ENCODE measurements around the gene ESR2. TPM values are rescaled to one million over a fixed set of nuclear protein-coding genes. Genes with fewer than 3 reads are reported as not detected.

Gene ESR2
- total RNA-seq, 3 donors from 2014 or later, result 0.98 to 2.2 (median 1.5) TPM

DNA sequence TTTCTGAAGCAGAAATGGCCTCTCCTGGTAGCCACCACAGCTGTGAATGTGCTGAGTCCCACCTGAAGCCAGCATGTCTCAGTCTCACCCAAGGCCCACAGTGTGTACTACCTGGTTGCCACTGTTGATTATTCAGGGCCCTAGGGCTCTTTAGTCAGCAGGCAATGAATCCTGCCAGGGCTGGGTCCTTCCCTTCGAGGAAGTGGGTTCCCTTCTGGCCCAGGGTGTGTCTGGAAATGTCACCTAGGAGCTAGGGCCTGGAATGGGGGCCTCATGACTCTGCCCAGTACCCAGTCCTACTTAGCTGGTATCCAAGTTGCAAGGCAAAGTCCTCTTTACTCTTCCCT lies 234.0 kb downstream of the ESR2 start:
- Histone ChIP-seq H3K4me1 (no peaks in the 10 kb centered on the region), H3K36me3 (no peaks in the 10 kb centered on the region), H3K27me3 (no peaks in the 10 kb centered on the region), H3K27ac (no peak overlapping the region), H3K4me3 (no peak overlapping the region), H3K9me3 (no peaks in the 10 kb centered on the region)
- intact Hi-C loops (cut with DNase I; ENCODE audit: low total_unique reads), result no loop called here
- no peak for DNase-seq (ENCODE audit: low spot score in 2 of 2)
- TF ChIP-seq POLR2AphosphoS5 (IDR thresholded peaks at IDR 0.05) (no peak), POLR2A (IDR thresholded peaks at IDR 0.05) (no peak)
- TF ChIP-seq, protein P1, sequence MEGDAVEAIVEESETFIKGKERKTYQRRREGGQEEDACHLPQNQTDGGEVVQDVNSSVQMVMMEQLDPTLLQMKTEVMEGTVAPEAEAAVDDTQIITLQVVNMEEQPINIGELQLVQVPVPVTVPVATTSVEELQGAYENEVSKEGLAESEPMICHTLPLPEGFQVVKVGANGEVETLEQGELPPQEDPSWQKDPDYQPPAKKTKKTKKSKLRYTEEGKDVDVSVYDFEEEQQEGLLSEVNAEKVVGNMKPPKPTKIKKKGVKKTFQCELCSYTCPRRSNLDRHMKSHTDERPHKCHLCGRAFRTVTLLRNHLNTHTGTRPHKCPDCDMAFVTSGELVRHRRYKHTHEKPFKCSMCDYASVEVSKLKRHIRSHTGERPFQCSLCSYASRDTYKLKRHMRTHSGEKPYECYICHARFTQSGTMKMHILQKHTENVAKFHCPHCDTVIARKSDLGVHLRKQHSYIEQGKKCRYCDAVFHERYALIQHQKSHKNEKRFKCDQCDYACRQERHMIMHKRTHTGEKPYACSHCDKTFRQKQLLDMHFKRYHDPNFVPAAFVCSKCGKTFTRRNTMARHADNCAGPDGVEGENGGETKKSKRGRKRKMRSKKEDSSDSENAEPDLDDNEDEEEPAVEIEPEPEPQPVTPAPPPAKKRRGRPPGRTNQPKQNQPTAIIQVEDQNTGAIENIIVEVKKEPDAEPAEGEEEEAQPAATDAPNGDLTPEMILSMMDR (IDR thresholded peaks at IDR 0.05), result no peak

DNA sequence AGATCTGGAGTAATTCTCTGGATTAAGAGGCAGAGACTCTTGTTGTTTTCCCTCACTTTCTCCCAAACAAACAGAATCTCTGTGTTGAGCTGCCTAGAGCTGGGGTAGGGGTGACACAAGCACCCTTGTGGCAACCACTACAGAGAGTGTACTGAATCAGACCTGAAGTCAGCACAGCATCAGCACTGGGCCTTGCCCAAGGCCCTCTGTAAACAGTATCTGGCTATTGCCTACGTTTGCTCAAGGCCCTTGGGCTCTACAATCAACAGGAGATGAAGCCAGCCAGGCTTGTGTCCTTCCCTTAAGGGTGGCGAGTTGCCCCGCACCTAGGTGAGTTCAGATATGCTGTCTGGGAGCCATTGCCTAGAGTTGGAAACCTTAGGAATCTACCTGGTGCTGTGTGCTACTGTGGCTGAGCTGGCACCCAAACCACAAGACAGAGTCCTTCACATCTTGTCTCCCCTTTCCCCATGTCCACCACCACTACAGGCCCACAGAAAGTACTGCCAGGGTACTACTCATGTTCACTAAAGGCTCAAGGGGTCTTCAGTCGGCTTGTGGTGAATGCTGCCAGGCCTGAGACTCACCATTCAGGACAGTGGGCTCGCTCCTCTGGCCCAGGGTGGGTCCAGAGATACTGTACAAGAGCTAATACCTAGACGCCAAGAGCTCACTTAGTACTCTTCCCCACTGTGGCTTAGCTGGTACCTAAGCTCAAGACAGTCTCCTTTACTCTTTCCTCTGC lies 234.5 kb downstream of the ESR2 start:
- DNase-seq (ENCODE audit: low spot score in 2 of 2), result no peak
- Histone ChIP-seq H3K4me3 (no peak overlapping the region), H3K27me3 (no peaks in the 10 kb centered on the region), H3K36me3 (no peaks in the 10 kb centered on the region), H3K27ac (no peak overlapping the region), H3K4me1 (no peaks in the 10 kb centered on the region), H3K9me3 (no peaks in the 10 kb centered on the region)
- intact Hi-C loops (cut with DNase I; ENCODE audit: low total_unique reads), result no loop called here
- TF ChIP-seq POLR2A (IDR thresholded peaks at IDR 0.05), result no peak
- TF ChIP-seq POLR2AphosphoS5 (IDR thresholded peaks at IDR 0.05), result no peak
- TF ChIP-seq, protein P1 (IDR thresholded peaks at IDR 0.05), result no peak

DNA sequence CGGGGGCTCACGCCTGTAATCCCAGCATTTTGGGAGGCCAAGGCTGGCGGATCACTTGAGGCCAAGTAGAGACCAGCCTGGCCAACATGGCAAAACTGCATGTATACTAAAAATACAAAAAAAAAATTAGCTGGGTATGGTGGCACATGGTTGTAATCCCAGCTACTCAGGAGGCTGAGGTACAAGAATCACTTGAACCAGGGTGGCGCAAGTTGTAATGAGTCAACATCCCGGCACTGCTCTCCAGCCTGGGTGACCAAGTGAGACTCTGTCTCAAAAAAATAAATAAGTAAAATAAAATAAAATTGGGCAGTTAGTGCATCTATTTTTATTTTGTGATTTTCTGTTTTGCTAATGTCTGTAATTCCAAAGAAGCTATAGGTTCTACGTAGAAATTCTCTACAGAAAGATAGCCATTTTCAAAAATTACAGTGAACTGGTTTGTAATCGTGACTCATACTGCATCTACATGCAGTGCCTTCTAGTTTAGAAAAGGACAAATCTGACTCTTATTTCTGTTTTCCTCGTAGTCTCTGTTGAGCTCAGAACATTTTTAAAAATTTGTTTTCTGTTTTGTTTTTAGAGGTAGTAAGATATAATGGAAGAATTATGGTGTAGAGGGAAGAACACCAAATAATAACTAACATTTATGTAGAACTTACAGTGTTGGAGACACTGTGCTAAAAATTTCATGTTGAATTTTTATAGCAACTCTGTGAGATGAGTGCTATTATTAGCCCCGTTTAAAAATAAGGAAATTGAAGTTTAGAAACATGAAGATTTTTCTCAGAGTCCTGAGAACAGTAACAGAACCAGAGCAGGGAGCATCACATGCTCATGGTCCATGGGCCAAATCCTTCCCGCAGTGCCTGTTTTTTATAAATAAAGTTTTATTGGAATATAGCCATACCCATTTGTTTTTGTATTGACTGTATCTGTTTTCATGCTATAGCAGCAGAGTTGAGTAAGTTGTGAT lies 240.2 kb downstream of the ESR2 start:
- Histone ChIP-seq H3K4me3 (no peak overlapping the region), H3K27me3 (no peaks in the 10 kb centered on the region), H3K9me3 (no peaks in the 10 kb centered on the region), H3K4me1 (no peaks in the 10 kb centered on the region), H3K27ac (no peak overlapping the region), H3K36me3 (peaks cover 6% of the 10 kb centered on the region)
- intact Hi-C loops (cut with DNase I; ENCODE audit: low total_unique reads), result no loop called here
- DNase-seq (ENCODE audit: low spot score in 2 of 2), result no peak
- TF ChIP-seq POLR2A (IDR thresholded peaks at IDR 0.05) (no peak), POLR2AphosphoS5 (IDR thresholded peaks at IDR 0.05) (no peak)
- TF ChIP-seq, protein P1 (IDR thresholded peaks at IDR 0.05), result no peak

DNA sequence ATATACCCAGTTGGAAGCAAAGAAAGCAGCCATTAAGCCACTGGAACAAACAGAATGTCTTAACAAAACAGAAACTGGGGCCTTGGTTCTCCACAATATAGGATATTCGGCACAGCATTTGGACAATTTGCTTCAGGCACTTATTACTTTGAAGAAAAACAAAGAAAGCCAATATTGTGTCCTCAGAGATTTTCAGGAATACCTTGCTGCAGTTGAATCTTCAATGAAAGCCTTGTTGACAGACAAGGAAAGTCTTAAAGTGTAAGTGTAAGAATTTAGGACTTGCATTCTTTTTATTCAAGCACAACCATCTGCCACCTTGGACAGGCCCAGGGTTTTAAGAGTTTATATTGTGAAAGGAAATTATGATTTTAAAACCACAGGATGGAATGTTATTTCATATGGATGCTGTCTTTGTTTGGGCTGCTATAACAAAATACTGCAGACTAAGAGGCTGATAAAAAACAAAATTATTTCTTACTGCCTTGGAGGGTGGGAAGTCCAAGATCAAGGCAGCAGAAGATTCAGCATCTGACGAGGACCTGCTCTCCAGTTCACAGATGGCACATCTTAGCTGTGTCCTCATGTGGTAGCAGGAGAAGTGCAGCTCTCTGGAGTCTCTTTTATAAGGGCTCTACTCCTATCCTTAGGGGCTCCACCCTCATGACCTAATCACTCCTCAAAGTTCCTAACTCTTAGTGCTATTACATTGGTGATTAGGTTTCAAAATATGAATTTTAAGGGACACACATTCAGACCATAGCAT lies 244.4 kb downstream of the ESR2 start:
- Histone ChIP-seq H3K4me3 (no peak overlapping the region), H3K9me3 (no peaks in the 10 kb centered on the region), H3K27me3 (no peaks in the 10 kb centered on the region), H3K4me1 (no peaks in the 10 kb centered on the region), H3K36me3 (peaks cover 6% of the 10 kb centered on the region), H3K27ac (no peak overlapping the region)
- intact Hi-C loops (cut with DNase I; ENCODE audit: low total_unique reads), result no loop called here
- no peak for DNase-seq (ENCODE audit: low spot score in 2 of 2)
- TF ChIP-seq, protein P1 (IDR thresholded peaks at IDR 0.05), result no peak
- no peak for TF ChIP-seq POLR2A (IDR thresholded peaks at IDR 0.05)
- TF ChIP-seq POLR2AphosphoS5 (IDR thresholded peaks at IDR 0.05), result no peak

All from breast epithelium (tissue), 4 donors.